ENCODE results near the gene SRPRB.
A peak's percentile ranks its signal among the peaks of the same experiment; 100 is the strongest.
"Not testable (repeated sequence)": the region's sequence is repeated elsewhere in the genome, so short reads cannot be mapped to it uniquely, and the experiment has no call there.

Gene SRPRB

DNA sequence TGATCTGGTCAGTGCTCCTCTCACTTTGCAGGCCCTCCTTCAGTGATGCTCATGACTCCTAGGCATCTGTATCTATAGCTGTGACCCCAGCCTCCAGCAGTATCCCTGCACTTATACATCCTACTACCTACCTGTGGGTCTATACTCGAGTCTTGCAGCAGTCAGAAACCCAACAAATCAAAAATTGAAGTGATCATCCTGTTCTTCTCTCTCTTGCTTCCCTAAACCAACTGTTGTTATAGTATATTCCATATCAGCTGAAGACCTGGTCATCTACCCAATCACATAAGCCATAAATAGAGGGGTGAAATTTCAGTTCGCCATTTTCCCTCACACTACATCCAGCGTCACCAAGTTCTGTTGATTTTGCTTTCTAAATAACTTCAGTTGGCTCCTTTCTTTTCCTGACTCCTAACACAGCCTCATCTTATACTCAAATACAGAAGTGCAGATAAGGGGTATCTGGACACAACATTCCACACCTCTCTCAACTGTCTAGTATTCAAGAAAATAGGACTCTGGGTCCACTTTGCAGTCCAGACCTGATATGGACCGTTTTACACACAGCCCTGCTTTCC, 25.9 kb upstream of the SRPRB start:
- no peak for DNase-seq

DNA sequence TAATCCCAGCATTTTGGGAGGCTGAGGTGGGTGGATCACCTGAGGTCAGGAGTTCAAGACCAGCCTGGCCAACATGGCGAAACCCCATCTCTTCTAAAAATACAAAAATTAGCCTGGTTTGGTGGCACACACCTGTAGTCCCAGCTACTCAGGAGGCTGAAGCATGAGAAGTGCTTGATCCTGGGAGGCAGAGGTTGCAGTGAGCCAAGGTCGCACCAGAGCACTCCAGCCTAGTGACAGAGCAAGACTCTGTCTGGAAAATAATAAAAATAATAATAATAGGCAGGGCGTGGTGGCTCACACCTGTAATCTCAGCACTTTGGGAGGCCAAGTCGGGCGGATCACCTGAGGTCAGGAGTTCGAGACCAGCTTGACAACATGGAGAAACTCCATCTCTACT, 24.9 kb upstream of the SRPRB start:
- not testable (repeated sequence) for DNase-seq

DNA sequence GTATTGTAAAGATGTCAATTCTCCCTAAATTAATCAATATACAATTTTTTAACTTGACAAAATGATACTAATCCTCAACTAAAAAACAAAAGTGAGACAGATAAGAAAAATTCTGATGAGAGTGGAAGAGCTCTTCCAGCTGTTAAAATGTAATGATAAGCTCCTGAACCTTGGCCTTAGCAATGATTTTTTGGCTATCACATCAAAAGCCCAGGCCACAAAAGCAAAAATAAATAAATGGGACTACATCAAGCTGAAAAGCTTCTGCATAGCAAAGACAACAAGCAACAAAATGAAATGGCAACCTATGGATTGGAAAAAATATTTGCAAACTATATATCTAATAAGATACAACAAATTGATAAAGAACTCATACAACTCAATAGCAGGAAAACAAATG, 24.0 kb upstream of the SRPRB start:
- no peak for DNase-seq

DNA sequence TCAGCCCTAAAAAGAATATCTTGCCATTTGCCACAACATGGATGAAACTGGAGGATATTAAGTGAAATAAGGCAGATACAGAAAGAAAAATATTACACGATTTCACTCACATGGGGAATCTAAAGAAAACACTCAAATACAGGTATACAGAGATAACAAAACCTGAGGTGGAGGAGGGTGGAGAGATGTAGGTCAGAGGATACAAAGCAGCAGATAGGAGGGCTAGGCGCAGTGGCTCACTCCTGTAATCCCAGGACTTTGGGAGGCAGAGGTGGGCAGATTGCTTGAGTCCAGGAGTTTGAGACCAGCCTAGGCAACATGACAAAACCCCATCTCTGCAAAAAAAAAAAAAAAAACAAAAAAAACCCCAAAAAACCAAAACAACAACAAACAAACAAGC, 23.2 kb upstream of the SRPRB start:
- DNase-seq: no peak

DNA sequence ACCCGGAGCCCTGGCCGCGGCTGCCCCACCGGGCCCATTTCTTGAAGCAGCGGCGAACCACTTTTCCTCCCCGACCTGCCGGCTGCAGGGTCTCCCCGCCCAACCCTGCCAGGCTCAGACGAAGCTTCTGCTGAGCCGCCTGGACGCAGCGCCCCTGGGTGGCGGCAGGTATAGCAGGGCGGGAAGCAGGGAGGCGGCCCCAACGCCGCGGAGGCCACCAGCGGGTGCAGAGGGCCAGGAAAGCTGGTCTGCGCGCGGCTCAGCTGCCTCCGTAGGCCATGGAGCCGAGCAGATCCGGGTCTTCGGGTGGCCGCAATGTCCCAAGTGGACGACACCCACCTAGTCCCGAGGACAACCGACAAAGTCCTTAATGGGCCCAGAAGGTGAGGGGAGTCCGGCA, 21.9 kb upstream of the SRPRB start:
- DNase-seq: no peak

GRCh38 chr3:133788024-133788423, 17.6 kb upstream of the SRPRB start:
- no peak for DNase-seq

- peak; percentile 8 for DNase-seq
Measured at GRCh38 chr3:133792171-133792763, 13.3 kb upstream of the SRPRB start.

DNA sequence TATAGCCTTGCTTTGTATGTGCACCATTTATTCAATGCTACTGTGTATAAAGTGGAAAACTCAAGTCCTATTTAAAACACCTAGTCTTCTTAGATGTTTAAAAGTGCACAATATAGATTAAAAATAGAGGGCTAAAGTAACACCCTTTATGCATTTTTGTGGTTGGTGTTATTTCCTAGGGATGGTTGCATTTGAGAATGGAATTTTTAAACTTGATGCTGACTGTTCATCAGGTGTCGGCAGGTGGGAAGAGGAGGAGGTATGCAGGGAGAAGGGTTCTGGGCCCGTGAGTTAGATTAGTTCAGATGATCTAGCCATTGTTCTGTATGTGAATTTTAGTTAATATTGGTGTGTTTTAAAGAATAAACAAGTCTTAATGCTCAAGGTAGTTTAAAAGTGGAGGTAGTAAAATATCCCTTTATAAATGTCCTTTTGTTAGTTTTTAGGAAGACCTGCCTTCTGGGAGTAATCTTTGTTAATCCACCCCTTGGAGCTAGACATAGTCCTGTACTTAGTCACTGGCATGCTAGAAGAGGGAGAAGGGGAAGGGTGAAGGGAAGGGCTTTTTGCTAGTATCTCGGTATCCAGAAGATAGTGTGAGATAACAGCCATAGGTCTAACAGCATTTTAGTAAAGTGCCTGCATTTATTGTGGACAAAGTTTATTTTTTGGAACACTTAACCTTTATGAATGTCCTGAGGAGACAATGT, 8.1 kb upstream of the SRPRB start:
- DNase-seq: peak; percentile 9

GRCh38 chr3:133799794-133800585, 5.6 kb upstream of the SRPRB start:
- DNase-seq: no peak

GRCh38 chr3:133803469-133803868, 2.1 kb upstream of the SRPRB start:
- DNase-seq: no peak

GRCh38 chr3:133804896-133805295, 719 bp upstream of the SRPRB start:
- no peak for DNase-seq

GRCh38 chr3:133805384-133805701, 272 bp upstream of the SRPRB start:
- no peak for DNase-seq

DNA sequence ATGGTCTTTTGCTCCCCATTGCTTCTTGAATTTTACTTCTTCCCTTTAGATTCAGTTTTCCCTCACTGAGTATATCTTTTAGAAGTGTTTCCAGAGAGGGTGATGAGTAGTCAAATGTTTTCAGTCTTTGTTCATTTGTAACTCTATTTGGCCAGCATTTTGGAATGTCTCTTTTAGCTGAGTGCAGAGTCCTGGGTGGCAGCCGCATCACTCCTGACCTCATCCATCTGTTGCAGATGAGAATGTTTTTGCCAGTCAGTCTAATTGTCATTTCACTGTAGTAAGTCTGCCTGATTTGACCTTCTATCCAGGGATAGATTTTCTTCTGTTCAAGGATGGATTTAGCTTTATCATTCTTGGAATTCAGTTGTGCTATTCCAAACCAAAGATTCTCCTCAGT, 7.3 kb downstream of the SRPRB start:
- DNase-seq: peak; percentile 25

DNA sequence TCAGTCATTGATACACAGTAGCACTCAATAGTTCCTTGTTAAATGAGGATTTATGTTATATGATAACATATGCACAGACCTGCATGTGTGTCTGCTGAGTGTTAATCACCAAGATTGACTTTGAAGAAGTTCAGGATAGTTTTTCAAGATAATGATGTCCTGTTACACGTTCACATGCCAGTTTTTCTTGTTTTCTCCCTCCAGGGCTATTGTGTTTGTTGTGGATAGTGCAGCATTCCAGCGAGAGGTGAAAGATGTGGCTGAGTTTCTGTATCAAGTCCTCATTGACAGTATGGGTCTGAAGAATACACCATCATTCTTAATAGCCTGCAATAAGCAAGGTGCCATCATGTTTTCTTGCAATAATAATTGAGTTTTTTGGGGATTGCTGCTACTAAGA, 9.8 kb downstream of the SRPRB start:
- DNase-seq: no peak

GRCh38 chr3:133820129-133820528, 14.5 kb downstream of the SRPRB start:
- no peak for DNase-seq

GRCh38 chr3:133820889-133821675, 15.5 kb downstream of the SRPRB start:
- no peak for DNase-seq

DNA sequence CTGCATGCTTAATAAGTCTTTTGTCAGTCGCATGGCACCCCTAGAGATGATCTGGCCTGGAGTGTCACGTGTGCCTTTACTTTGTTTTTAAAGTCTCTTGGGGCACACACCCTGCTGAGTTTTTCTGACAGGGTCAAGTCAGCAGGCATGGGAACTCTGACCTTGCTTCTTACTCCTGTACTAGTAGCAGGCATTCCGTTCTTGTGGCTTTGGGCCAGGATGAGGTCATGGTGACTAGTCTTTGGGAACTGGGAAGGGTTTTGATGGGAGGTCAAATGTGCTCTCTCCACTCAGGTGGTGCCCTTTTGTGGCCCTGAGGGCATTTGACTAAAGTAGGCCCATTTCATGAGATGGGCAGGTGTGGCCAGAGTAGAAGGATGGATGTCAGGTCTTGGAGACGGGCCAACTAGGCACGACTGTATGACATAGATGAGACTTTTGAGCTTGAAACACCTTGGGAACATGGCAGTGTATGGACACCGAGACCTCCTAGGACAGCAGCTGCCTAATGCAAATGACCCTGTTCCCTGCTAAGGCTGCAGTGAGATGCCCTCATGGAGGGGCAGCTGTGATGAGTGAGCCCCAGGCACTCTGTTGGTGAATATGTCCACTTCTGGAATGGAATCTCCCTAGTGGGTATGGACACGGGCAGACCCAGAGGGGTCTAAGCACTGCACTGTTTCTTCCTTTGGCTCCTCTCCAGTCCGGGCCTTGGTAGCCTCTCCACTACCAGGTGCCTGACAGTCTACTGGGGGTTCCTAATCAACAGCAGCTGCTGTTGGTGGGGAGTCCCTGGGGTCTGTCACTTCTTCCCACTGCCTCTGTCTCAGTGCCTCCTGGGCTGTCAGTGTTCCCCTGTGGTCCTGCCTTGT, 16.4 kb downstream of the SRPRB start:
- DNase-seq: peak; percentile 20

DNA sequence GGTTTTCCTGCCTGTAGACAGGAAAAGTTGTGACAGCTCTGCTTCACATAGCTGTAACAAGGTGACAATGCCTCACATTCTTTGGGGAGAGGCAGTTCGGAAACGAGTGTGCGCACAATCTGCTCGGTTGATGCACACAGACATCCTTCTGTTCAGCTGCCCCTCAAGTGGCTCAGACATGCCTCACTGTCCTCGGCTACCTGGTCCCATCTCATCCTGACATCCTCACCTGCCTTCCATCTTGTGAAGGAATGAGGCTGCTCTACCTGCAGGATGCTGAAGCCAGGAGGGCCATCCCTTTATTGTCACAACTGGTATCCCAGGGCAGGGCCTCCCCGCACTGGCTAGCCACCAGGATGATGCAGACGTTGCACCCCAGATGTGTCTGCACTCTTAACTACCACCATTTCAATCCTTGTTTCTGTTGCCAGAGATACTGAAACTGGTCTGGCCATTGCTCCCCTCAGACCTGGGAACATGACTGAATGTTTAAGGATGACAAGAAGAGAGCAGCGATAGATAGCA, 19.4 kb downstream of the SRPRB start:
- no peak for DNase-seq

DNA sequence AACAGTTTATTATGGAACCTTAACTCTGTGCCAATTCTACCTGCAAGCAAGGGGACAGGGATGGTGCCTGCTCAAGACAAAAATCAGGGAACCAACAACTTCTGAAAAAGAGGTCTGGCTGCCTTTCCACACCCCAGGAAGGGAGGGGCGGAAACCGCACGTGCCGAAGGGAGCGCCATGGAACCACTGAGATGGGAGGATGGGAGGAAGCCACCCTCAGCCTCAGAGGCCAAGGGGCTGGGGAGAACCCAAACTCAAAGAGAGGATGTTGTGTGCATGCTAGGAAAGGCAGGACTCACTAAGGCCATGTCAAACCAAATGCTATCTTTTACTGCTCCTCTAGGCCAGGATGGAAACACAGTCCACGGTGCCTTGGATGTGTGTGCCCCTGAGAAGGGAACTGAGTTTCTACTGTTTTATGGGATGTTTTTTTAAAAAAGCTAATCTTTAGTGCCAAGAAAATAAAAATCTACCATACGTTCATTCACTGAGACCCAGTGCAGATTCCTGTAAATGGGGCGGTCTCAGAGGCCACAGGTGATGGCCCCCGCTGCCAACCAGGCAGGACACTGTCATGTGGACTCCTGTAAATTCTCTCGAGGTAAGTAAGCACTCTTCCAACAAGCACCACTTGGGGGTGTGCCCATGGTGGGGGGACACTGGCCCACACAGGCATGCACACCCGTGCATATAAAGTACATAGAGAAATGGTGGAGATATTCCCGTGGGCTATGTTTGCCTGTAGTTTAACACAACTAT, 20.5 kb downstream of the SRPRB start:
- no peak for DNase-seq

GRCh38 chr3:133827136-133827535, 21.5 kb downstream of the SRPRB start:
- no peak for DNase-seq

- no peak for DNase-seq
Measured at GRCh38 chr3:133827684-133828083, 22.1 kb downstream of the SRPRB start.
